ENCODE data around the gene HS3ST5. TPM values are rescaled to one million over a fixed set of nuclear protein-coding genes. Genes with fewer than 3 reads are reported as not detected.
"Not testable (repeated sequence)": the region's sequence is repeated elsewhere in the genome, so short reads cannot be mapped to it uniquely, and the experiment has no call there.

HS3ST5 gene
- total and polyA plus RNA-seq, 2 donors (not counting 3 experiments of a cell fraction or from before 2014, with no cell fraction given): not detected

- peaks cover 0 to 2% of the 10 kb centered on the region in 2 experiments for H3K27me3 ChIP-seq (ENCODE audit: control insufficient read depth in 2 of 2, insufficient read depth in 2 of 2, low read length in 2 of 2)
- no peak for FAIRE-seq
- H2AFZ ChIP-seq (ENCODE audit: low read depth, low read length): no peak overlapping the region
- POLR2A ChIA-PET: no interaction called here
- H3K36me3 ChIP-seq (ENCODE audit: control insufficient read depth in 2 of 2, extremely low read depth in 1 of 2, insufficient read depth in 2 of 2, low read length in 2 of 2): no peaks in the 10 kb centered on the region
- intact Hi-C loops (cut with micrococcal nuclease) (no loop called here), dilution Hi-C loops (cut with MboI; ENCODE audit: extremely low pct_ligation_motif_present, low sequenced_read_pairs) (no loop called here)
- H3K9ac ChIP-seq (replicated peaks; ENCODE audit: extremely low read depth, insufficient read depth, low read length): no peak overlapping the region
- H3K79me2 ChIP-seq (ENCODE audit: control insufficient read depth, insufficient read depth, low read length): no peaks in the 10 kb centered on the region
- H4K20me1 ChIP-seq (replicated peaks; ENCODE audit: control insufficient read depth, extremely low read depth, insufficient read depth, low read length): no peaks in the 10 kb centered on the region
- H3K27ac ChIP-seq (ENCODE audit: insufficient read depth, low read depth, low read length): no peak overlapping the region
- CTCF ChIA-PET: interaction anchor here (0.8 to 1.6 kb wide), 2 partner anchors 43 to 156 kb away, joined by 3 to 5 read pairs; no protein-coding TSS in a partner anchor
- H3K9me1 ChIP-seq (replicated peaks; ENCODE audit: control insufficient read depth, extremely low read depth, insufficient read depth, low read length): no peaks in the 10 kb centered on the region
- no peaks in the 10 kb centered on the region for H3K4me1 ChIP-seq (ENCODE audit: control insufficient read depth, extremely low read depth, insufficient read depth, low read length)
- H3K9me3 ChIP-seq (replicated peaks; ENCODE audit: control insufficient read depth, insufficient read depth, low read length): no peaks in the 10 kb centered on the region
- BruUV-seq (replicated peaks): no TSS peak
- H3K4me2 ChIP-seq (ENCODE audit: insufficient read depth, low read length): no peak overlapping the region
- H3K4me3 ChIP-seq (replicated peaks in 1 of 3; ENCODE audit: insufficient read depth in 1 of 3, low read depth in 1 of 3, low read length in 3 of 3): no peak overlapping the region
- TF ChIP-seq POLR2A (IDR thresholded peaks at IDR 0.05; ENCODE audit: low read depth, low read length) (no peak), CTCF (IDR thresholded peaks at IDR 0.05; ENCODE audit: extremely low read depth in 1 of 2, insufficient read depth in 1 of 2, low read depth in 1 of 2, low read length in 2 of 2) (no peak), JUN (IDR thresholded peaks at IDR 0.05; ENCODE audit: borderline replicate concordance, insufficient read depth, insufficient read length, low read depth) (no peak), GATA2 (IDR thresholded peaks at IDR 0.05; ENCODE audit: insufficient read depth, insufficient read length, low read depth, low read length) (no peak), FOS (IDR thresholded peaks at IDR 0.05; ENCODE audit: borderline replicate concordance, insufficient read depth, low read length) (no peak), MAX (IDR thresholded peaks at IDR 0.05; ENCODE audit: insufficient read depth, insufficient read length) (no peak), MYC (IDR thresholded peaks at IDR 0.05; ENCODE audit: low read depth, low read length) (no peak), EZH2 (IDR thresholded peaks at IDR 0.05; ENCODE audit: borderline replicate concordance, low read depth, low read length, severe bottlenecking) (no peak), POLR2AphosphoS5 (IDR thresholded peaks at IDR 0.05; ENCODE audit: insufficient read depth, low read depth, low read length) (no peak)
- no peak for DNase-seq (ENCODE audit: low read depth, low spot score)
These were observed 191.6 kb downstream of the HS3ST5 start for GRCh38 chr6:114151064-114151690.

GRCh38 chr6:114149182-114149581 is 193.6 kb downstream of the HS3ST5 start:
- H2AFZ ChIP-seq (ENCODE audit: low read depth, low read length); CTCF ChIA-PET; BruUV-seq (replicated peaks); H3K79me2 ChIP-seq (ENCODE audit: control insufficient read depth, insufficient read depth, low read length); H3K4me1 ChIP-seq (ENCODE audit: control insufficient read depth, extremely low read depth, insufficient read depth, low read length); H3K9me3 ChIP-seq (replicated peaks; ENCODE audit: control insufficient read depth, insufficient read depth, low read length); H3K27me3 ChIP-seq (ENCODE audit: control insufficient read depth in 2 of 2, insufficient read depth in 2 of 2, low read length in 2 of 2); H3K9ac ChIP-seq (replicated peaks; ENCODE audit: extremely low read depth, insufficient read depth, low read length); dilution Hi-C loops (cut with MboI; ENCODE audit: extremely low pct_ligation_motif_present, low sequenced_read_pairs); H3K9me1 ChIP-seq (replicated peaks; ENCODE audit: control insufficient read depth, extremely low read depth, insufficient read depth, low read length); FAIRE-seq; intact Hi-C loops (cut with micrococcal nuclease); H4K20me1 ChIP-seq (replicated peaks; ENCODE audit: control insufficient read depth, extremely low read depth, insufficient read depth, low read length); POLR2A ChIA-PET; H3K27ac ChIP-seq (ENCODE audit: insufficient read depth, low read depth, low read length); H3K36me3 ChIP-seq (ENCODE audit: control insufficient read depth in 2 of 2, extremely low read depth in 1 of 2, insufficient read depth in 2 of 2, low read length in 2 of 2); H3K4me3 ChIP-seq (replicated peaks in 1 of 3; ENCODE audit: insufficient read depth in 1 of 3, low read depth in 1 of 3, low read length in 3 of 3); DNase-seq (ENCODE audit: low read depth, low spot score); H3K4me2 ChIP-seq (ENCODE audit: insufficient read depth, low read length): not testable (repeated sequence)
